CD14-positive monocyte (primary cell): ENCODE data around the gene SLC35B1. TPM values are rescaled to one million over a fixed set of nuclear protein-coding genes. Genes with fewer than 3 reads are reported as not detected.

ENCODE experiments used
- DNase-seq, 3 donors: peaks; one replicate each; pipeline ENCODE4 v3.0.0-alpha.2; 2011 to 2022
- H2AFZ ChIP-seq: 2 replicates; pipeline ENCODE4 v1.6.0; 2012; ENCODE audit warnings: mild to moderate bottlenecking, low read depth, low read length, inconsistent platforms; ENCODE audit not compliant: insufficient read depth, poor library complexity, severe bottlenecking
- H3K27ac ChIP-seq, 2 donors: 1 replicate in 1 of 2; 2 replicates in 1 of 2; pipeline ENCODE4 v1.5.1; 2012 to 2013; ENCODE audit warnings: low read length in 2 of 2, control low read depth in 1 of 2, inconsistent platforms in 1 of 2, low read depth in 1 of 2, mild to moderate bottlenecking in 1 of 2
- H3K27me3 ChIP-seq, 2 donors: one replicate each; pipeline versions ENCODE4 v1.6.0 to v1.6.1; 2011 to 2013; ENCODE audit warnings: low read length in 2 of 2; ENCODE audit not compliant: control insufficient read depth in 2 of 2, insufficient read depth in 2 of 2
- H3K36me3 ChIP-seq, 2 donors: replicated peaks in 1 of 2; 1 replicate in 1 of 2; 2 replicates in 1 of 2; pipeline versions ENCODE4 v1.5.1 to v1.6.1; 2012 to 2013; ENCODE audit warnings: low read length in 2 of 2, control low read depth in 1 of 2, inconsistent platforms in 1 of 2, mild to moderate bottlenecking in 1 of 2; ENCODE audit not compliant: insufficient read depth in 2 of 2, control insufficient read depth in 1 of 2
- H3K4me1 ChIP-seq, 2 donors: 1 replicate in 1 of 2; 2 replicates in 1 of 2; pipeline versions ENCODE4 v1.5.1 to v1.6.1; 2012 to 2013; ENCODE audit warnings: low read length in 2 of 2, control low read depth in 1 of 2, inconsistent platforms in 1 of 2, mild to moderate bottlenecking in 1 of 2, moderate library complexity in 1 of 2; ENCODE audit not compliant: insufficient read depth in 2 of 2, control insufficient read depth in 1 of 2
- H3K4me2 ChIP-seq: replicated peaks from 2 replicates; pipeline ENCODE3; 2012; ENCODE audit warnings: low read length, moderate library complexity, mild to moderate bottlenecking; ENCODE audit not compliant: poor library complexity, severe bottlenecking; ENCODE audit errors: extremely low read depth
- H3K4me3 ChIP-seq, 3 experiments: fragments of 200-600 bp in 1 of 3; sonication (generic) in 1 of 3; replicated peaks in 1 of 3; 1 replicate in 2 of 3; 2 replicates in 1 of 3; pipeline ENCODE4 v1.5.1; 2011 to 2013; ENCODE audit warnings: low read length in 3 of 3, mild to moderate bottlenecking in 3 of 3, control low read depth in 2 of 3, low read depth in 2 of 3, inconsistent platforms in 1 of 3, moderate library complexity in 1 of 3
- H3K79me2 ChIP-seq: 2 replicates; pipeline ENCODE4 v1.6.0; 2012; ENCODE audit warnings: mild to moderate bottlenecking, control low read depth, inconsistent platforms, low read length, moderate library complexity; ENCODE audit not compliant: insufficient read depth
- H3K9ac ChIP-seq: 2 replicates; pipeline ENCODE4 v1.6.0; 2017; ENCODE audit warnings: low read length, mild to moderate bottlenecking; ENCODE audit not compliant: insufficient read depth, poor library complexity, severe bottlenecking
- H3K9me3 ChIP-seq, 2 donors: replicated peaks in 1 of 2; 1 replicate in 1 of 2; 2 replicates in 1 of 2; pipeline versions ENCODE4 v1.5.1 to v1.6.1; 2012 to 2013; ENCODE audit warnings: low read length in 2 of 2, control low read depth in 1 of 2; ENCODE audit not compliant: control insufficient read depth in 1 of 2, insufficient read depth in 1 of 2
- H4K20me1 ChIP-seq: 2 replicates; pipeline ENCODE4 v1.6.0; 2012; ENCODE audit warnings: mild to moderate bottlenecking, low read length, control low read depth, moderate library complexity; ENCODE audit not compliant: insufficient read depth
- H3K27ac Mint-ChIP-seq, 7 donors: one replicate each; pipeline ENCODE4 v1.8.0; 2020; ENCODE audit warnings: mild to moderate bottlenecking in 7 of 7, mixed read lengths in 7 of 7, moderate library complexity in 6 of 7, inconsistent platforms in 2 of 7
- H3K27me3 Mint-ChIP-seq, 3 donors: one replicate each; pipeline ENCODE4 v1.8.0; 2021 to 2022; ENCODE audit warnings: low read depth in 3 of 3, mild to moderate bottlenecking in 3 of 3, mixed read lengths in 3 of 3, moderate library complexity in 3 of 3, inconsistent platforms in 1 of 3
- H3K36me3 Mint-ChIP-seq, 2 donors: one replicate each; pipeline ENCODE4 v1.8.0; 2020; ENCODE audit warnings: mixed read lengths in 2 of 2, inconsistent platforms in 1 of 2, mild to moderate bottlenecking in 1 of 2
- H3K4me1 Mint-ChIP-seq: one replicate; pipeline ENCODE4 v1.8.0; 2020; ENCODE audit warnings: mild to moderate bottlenecking, mixed read lengths
- H3K4me3 Mint-ChIP-seq, 2 donors: one replicate each; pipeline ENCODE4 v1.8.0; 2020; ENCODE audit warnings: mild to moderate bottlenecking in 2 of 2, mixed read lengths in 2 of 2, moderate library complexity in 1 of 2
- H3K9me3 Mint-ChIP-seq, 7 donors: one replicate each; pipeline ENCODE4 v1.8.0; 2020 to 2022; ENCODE audit warnings: mixed read lengths in 7 of 7, mild to moderate bottlenecking in 6 of 7, moderate library complexity in 6 of 7, inconsistent platforms in 2 of 7
- WGBS: methylation state at CpG from one replicate; pipeline ENCODE4 v1.1.5; 2013; ENCODE audit warnings: missing lambda C conversion rate; ENCODE audit not compliant: insufficient coverage; 5-methylcytosine and 5-hydroxymethylcytosine counted together
- intact Hi-C, 2 donors: fragments of 100-400 bp; cut with micrococcal nuclease; formaldehyde crosslinking; loops; one replicate each; pipeline versions ENCODE4 v1.15.0 to v1.15.1; 2023
- polyA plus RNA-seq, 3 donors: library from polyadenylated mRNA; depleted of rRNA in 1 of 3; unstranded in 2 of 3; stranded (reverse) in 1 of 3; fragments of 300-500 nt in 2 of 3; fragments of >200 nt in 1 of 3; fragmentation: Illumina TruSeq in 2 of 3; gene quantifications; 1 replicate in 2 of 3; 2 replicates in 1 of 3; pipeline ENCODE4 v1.2.3, GENCODE V29; 2012 to 2021
- TF ChIP-seq, protein P1 (sequence below): fragments of 200-600 bp; IDR thresholded peaks from one replicate; pipeline ENCODE4 v1.8.0; 2022; ENCODE audit warnings: antibody characterized with exemption, mild to moderate bottlenecking

Gene SLC35B1
- polyA plus RNA-seq, 3 donors = 56.0 to 61.0 (median 58.8) TPM

DNA sequence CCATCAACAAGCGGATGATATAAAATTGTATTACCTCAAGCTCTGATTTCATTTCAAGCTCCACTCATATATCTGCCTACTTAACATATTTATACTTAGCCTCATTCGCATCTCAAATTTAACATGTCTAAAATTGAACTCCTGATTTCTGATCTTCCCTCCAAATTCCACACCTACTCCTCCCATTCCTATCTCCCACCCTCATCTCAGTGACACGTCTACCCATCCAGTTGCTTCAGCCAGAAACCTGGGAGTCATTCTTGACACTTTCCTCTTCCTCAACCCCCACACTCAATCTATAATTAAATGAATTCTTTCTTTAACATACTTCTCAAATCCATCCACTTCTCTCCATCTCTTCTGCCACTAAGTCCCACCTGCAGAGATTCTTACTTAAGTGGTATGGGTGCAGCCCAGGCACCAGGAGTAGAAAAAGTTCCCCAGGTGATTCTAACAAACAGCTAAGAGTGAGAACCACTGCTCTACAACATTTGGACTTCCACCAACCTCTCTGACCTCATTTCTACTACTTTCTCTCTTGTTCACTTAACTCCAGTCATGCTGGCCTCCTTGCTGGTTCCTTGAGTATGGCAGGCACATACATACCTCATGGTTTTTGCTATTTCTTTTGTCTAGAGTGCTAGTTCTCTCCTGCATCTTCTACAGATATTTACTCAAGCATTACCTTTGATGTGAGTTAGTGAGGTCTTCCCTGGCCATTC lies 47.9 kb downstream of the SLC35B1 start:
- H3K4me3 ChIP-seq = no peak overlapping the region
- no peak overlapping the region for H2AFZ ChIP-seq
- no peaks in the 10 kb centered on the region for H3K27me3 ChIP-seq
- WGBS = 94% methylated on average over 3 of the region's 3 CpGs
- intact Hi-C loops = loop anchor here in 1 of 2 donors (10.0 kb wide), 1 partner anchor 65 kb away; no protein-coding TSS in a partner anchor
- Mint-ChIP-seq H3K36me3 (peaks cover 32 to 44% of the 10 kb centered on the region in 2 donors), H3K9me3 (no peaks in the 10 kb centered on the region), H3K27ac (peak overlapping the region in 4 of 7 donors; percentile 17 to 57 (median 41)), H3K4me1 (peaks cover 10% of the 10 kb centered on the region), H3K27me3 (no peaks in the 10 kb centered on the region), H3K4me3 (no peak overlapping the region)
- H3K4me2 ChIP-seq = no peak overlapping the region
- no peak for DNase-seq
- H3K36me3 ChIP-seq = peaks cover 11 to 33% of the 10 kb centered on the region in 2 donors
- TF ChIP-seq, protein P1, sequence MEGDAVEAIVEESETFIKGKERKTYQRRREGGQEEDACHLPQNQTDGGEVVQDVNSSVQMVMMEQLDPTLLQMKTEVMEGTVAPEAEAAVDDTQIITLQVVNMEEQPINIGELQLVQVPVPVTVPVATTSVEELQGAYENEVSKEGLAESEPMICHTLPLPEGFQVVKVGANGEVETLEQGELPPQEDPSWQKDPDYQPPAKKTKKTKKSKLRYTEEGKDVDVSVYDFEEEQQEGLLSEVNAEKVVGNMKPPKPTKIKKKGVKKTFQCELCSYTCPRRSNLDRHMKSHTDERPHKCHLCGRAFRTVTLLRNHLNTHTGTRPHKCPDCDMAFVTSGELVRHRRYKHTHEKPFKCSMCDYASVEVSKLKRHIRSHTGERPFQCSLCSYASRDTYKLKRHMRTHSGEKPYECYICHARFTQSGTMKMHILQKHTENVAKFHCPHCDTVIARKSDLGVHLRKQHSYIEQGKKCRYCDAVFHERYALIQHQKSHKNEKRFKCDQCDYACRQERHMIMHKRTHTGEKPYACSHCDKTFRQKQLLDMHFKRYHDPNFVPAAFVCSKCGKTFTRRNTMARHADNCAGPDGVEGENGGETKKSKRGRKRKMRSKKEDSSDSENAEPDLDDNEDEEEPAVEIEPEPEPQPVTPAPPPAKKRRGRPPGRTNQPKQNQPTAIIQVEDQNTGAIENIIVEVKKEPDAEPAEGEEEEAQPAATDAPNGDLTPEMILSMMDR = no peak
- H3K9me3 ChIP-seq = no peaks in the 10 kb centered on the region
- no peak overlapping the region for H3K27ac ChIP-seq
- no peak overlapping the region for H3K9ac ChIP-seq
- H3K4me1 ChIP-seq = peaks cover 0 to 4% of the 10 kb centered on the region in 2 donors
- peaks cover 99% of the 10 kb centered on the region for H4K20me1 ChIP-seq
- peaks cover 96% of the 10 kb centered on the region for H3K79me2 ChIP-seq

DNA sequence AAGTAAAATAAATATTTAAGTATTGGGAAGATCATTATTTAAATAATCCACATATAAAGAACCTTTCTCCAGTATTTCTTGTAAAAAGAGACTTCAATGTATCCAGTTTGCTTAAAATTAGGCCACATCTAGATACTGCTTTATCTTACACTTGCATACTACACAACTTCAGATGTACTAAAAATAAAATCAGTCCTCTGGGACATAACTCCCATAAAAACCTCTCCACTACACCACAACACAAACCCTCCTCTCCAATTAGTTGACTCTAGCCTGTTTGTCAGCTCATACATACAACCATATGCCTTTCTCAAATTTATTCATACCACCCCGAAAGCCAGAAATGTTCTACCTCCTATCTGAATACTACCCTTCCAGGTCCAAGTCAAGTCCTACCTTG lies 51.5 kb downstream of the SLC35B1 start:
- no peak overlapping the region for H2AFZ ChIP-seq
- peaks cover 93% of the 10 kb centered on the region for H3K79me2 ChIP-seq
- no peak overlapping the region for H3K4me2 ChIP-seq
- Mint-ChIP-seq H3K4me3 (no peak overlapping the region), H3K27me3 (no peaks in the 10 kb centered on the region), H3K4me1 (peaks cover 12% of the 10 kb centered on the region), H3K27ac (peak overlapping the region in 1 of 7 donors; percentile 0), H3K9me3 (no peaks in the 10 kb centered on the region), H3K36me3 (peaks cover 26 to 28% of the 10 kb centered on the region in 2 donors)
- no peak overlapping the region for H3K27ac ChIP-seq
- H3K9ac ChIP-seq = no peak overlapping the region
- peaks cover 99% of the 10 kb centered on the region for H4K20me1 ChIP-seq
- H3K27me3 ChIP-seq = no peaks in the 10 kb centered on the region
- 100% methylated on average over 1 of the region's 1 CpG for WGBS
- intact Hi-C loops = loop anchor here in 1 of 2 donors (10.0 kb wide), 1 partner anchor 61 kb away; no protein-coding TSS in a partner anchor
- H3K9me3 ChIP-seq = no peaks in the 10 kb centered on the region
- H3K36me3 ChIP-seq = peaks cover 3 to 21% of the 10 kb centered on the region in 2 donors
- H3K4me1 ChIP-seq = no peaks in the 10 kb centered on the region
- DNase-seq = no peak
- no peak overlapping the region for H3K4me3 ChIP-seq
- TF ChIP-seq, protein P1 = no peak

Other genes starting within 250 kb of the SLC35B1 start
- under 1 TPM in 2 of 3 donors, not detected in 1; 0.05 to 0.19 TPM for gene NGFR, start 212.7 kb downstream of the SLC35B1 start, polyA plus RNA-seq
- gene NXPH3, start 132.1 kb downstream of the SLC35B1 start, polyA plus RNA-seq = not detected
- 10 to 100 TPM; 41.3 to 65.5 (median 63.2) TPM for gene SPOP, start 29.9 kb downstream of the SLC35B1 start, polyA plus RNA-seq
- 10 to 100 TPM; 11.8 to 34.9 (median 17.9) TPM for gene FAM117A, start 56.2 kb upstream of the SLC35B1 start, polyA plus RNA-seq
- gene KAT7, start 80.7 kb upstream of the SLC35B1 start, polyA plus RNA-seq = 10 to 100 TPM; 17.5 to 28.1 (median 18.1) TPM
- gene TAC4, start 140.1 kb upstream of the SLC35B1 start, polyA plus RNA-seq = not detected